Measurements from ENCODE around the gene R3HCC1L.
A peak's percentile ranks its signal among the peaks of the same experiment; 100 is the strongest.

R3HCC1L gene

GRCh38 chr10:98240524-98240923, 106.1 kb downstream of the R3HCC1L start:
- no peak for DNase-seq

GRCh38 chr10:98242823-98243222, 108.4 kb downstream of the R3HCC1L start:
- DNase-seq = peak; percentile 1

GRCh38 chr10:98244141-98244540, 109.7 kb downstream of the R3HCC1L start:
- DNase-seq = no peak

GRCh38 chr10:98244586-98244985, 110.1 kb downstream of the R3HCC1L start:
- DNase-seq = no peak

GRCh38 chr10:98246911-98247805, 112.7 kb downstream of the R3HCC1L start:
- DNase-seq = no peak

GRCh38 chr10:98248018-98248417, 113.6 kb downstream of the R3HCC1L start:
- no peak for DNase-seq

- no peak for DNase-seq
Observed at GRCh38 chr10:98249134-98249533, 114.7 kb downstream of the R3HCC1L start.

- DNase-seq = no peak
Observed at GRCh38 chr10:98251399-98251798, 116.9 kb downstream of the R3HCC1L start.

GRCh38 chr10:98252464-98252863, 118.0 kb downstream of the R3HCC1L start:
- no peak for DNase-seq

GRCh38 chr10:98253499-98253898, 119.0 kb downstream of the R3HCC1L start:
- DNase-seq = no peak

- no peak for DNase-seq
Observed at GRCh38 chr10:98254234-98254974, 119.9 kb downstream of the R3HCC1L start.

- no peak for DNase-seq
Observed at GRCh38 chr10:98255146-98255877, 120.9 kb downstream of the R3HCC1L start.

GRCh38 chr10:98256692-98257091, 122.2 kb downstream of the R3HCC1L start:
- DNase-seq = no peak

- DNase-seq = no peak
Observed at GRCh38 chr10:98257198-98257597, 122.7 kb downstream of the R3HCC1L start.

- DNase-seq = no peak
Observed at GRCh38 chr10:98257961-98258360, 123.5 kb downstream of the R3HCC1L start.

GRCh38 chr10:98258683-98259454, 124.4 kb downstream of the R3HCC1L start:
- no peak for DNase-seq

GRCh38 chr10:98259606-98260315, 125.3 kb downstream of the R3HCC1L start:
- no peak for DNase-seq

- DNase-seq = no peak
Observed at GRCh38 chr10:98260350-98260749, 125.9 kb downstream of the R3HCC1L start.

- DNase-seq = no peak
Observed at GRCh38 chr10:98260752-98261151, 126.3 kb downstream of the R3HCC1L start.

GRCh38 chr10:98261436-98262277, 127.2 kb downstream of the R3HCC1L start:
- no peak for DNase-seq

- no peak for DNase-seq
Observed at GRCh38 chr10:98262571-98262970, 128.1 kb downstream of the R3HCC1L start.

Measured in DMS79 treated with DMSO at 0.1 percent for 48 hours (cell line).